DOHH2 (cell line): ENCODE data around the gene DNAH7.

Experiments
- H3F3A ChIP-seq: fragments of 200-600 bp; sonication (generic), shearing (Covaris generic); 2 replicates; pipeline ENCODE4 v1.6.0; 2016; ENCODE audit warnings: antibody characterized with exemption, mild to moderate bottlenecking; ENCODE audit not compliant: control insufficient read depth, insufficient read depth
- H3K27ac ChIP-seq: fragments of 200-600 bp; sonication (generic); 2 replicates; pipeline ENCODE4 v1.5.1; 2014; ENCODE audit warnings: low read depth, mild to moderate bottlenecking, low read length, moderate library complexity
- H3K27me3 ChIP-seq: fragments of 200-600 bp; sonication (generic); 2 replicates; pipeline ENCODE4 v1.6.1; 2014; ENCODE audit warnings: mild to moderate bottlenecking, low read length, mixed read lengths; ENCODE audit not compliant: control insufficient read depth
- H3K36me3 ChIP-seq: fragments of 200-600 bp; sonication (generic); 2 replicates; pipeline ENCODE4 v1.6.1; 2014; ENCODE audit warnings: mild to moderate bottlenecking, low read length, moderate library complexity, mixed read lengths; ENCODE audit not compliant: control insufficient read depth
- H3K4me1 ChIP-seq: fragments of 200-600 bp; sonication (generic); 2 replicates; pipeline ENCODE4 v1.6.1; 2014; ENCODE audit warnings: mild to moderate bottlenecking, low read length, mixed read lengths; ENCODE audit not compliant: control insufficient read depth
- H3K4me2 ChIP-seq: fragments of 200-600 bp; sonication (generic); 2 replicates; pipeline ENCODE4 v1.6.0; 2014; ENCODE audit warnings: mild to moderate bottlenecking, low read length, moderate library complexity
- H3K4me3 ChIP-seq: fragments of 200-600 bp; sonication (generic); 2 replicates; pipeline ENCODE4 v1.5.1; 2014; ENCODE audit warnings: mild to moderate bottlenecking, low read length, mixed read lengths
- H3K79me2 ChIP-seq: fragments of 200-600 bp; sonication (generic); 2 replicates; pipeline ENCODE4 v1.6.1; 2014; ENCODE audit warnings: mild to moderate bottlenecking, low read length, mixed read lengths; ENCODE audit not compliant: control insufficient read depth
- H3K9me2 ChIP-seq: fragments of 200-600 bp; sonication (generic); replicated peaks from 2 replicates; pipeline ENCODE4 v1.6.1; 2014; ENCODE audit warnings: mild to moderate bottlenecking, low read length, mixed read lengths; ENCODE audit not compliant: control insufficient read depth
- H3K9me3 ChIP-seq: fragments of 200-600 bp; sonication (generic); 2 replicates; pipeline ENCODE4 v1.6.1; 2014; ENCODE audit warnings: antibody characterized with exemption, low read length, mixed read lengths; ENCODE audit not compliant: control insufficient read depth, insufficient read depth
- H4K20me1 ChIP-seq: fragments of 200-600 bp; sonication (generic); 2 replicates; pipeline ENCODE4 v1.6.0; 2014; ENCODE audit warnings: low read depth, mild to moderate bottlenecking, antibody characterized with exemption, low read length, moderate library complexity; ENCODE audit not compliant: control insufficient read depth, insufficient read depth
- CTCF ChIP-seq: fragments of 200-600 bp; sonication (generic); IDR thresholded peaks from one replicate; pipeline ENCODE4 v1.5.1; 2014; ENCODE audit warnings: antibody characterized with exemption, mild to moderate bottlenecking, low read depth, low read length; ENCODE audit not compliant: poor library complexity, severe bottlenecking
- EZH2phosphoT487 ChIP-seq: fragments of 200-600 bp; sonication (generic); IDR thresholded peaks from 2 replicates; pipeline ENCODE4 v1.6.1; 2017; ENCODE audit warnings: borderline replicate concordance, mild to moderate bottlenecking, antibody characterized with exemption, low read length, moderate library complexity, mixed read lengths

Gene DNAH7

GRCh38 chr2:195818526-195818925, 250.1 kb downstream of the DNAH7 start:
- Histone ChIP-seq H3K4me1 (no peaks in the 10 kb centered on the region), H3K36me3 (no peaks in the 10 kb centered on the region), H3K27ac (no peak overlapping the region), H3K4me2 (no peak overlapping the region), H4K20me1 (no peaks in the 10 kb centered on the region), H3F3A (no peaks in the 10 kb centered on the region), H3K9me3 (no peaks in the 10 kb centered on the region), H3K27me3 (no peaks in the 10 kb centered on the region), H3K9me2 (no peaks in the 10 kb centered on the region), H3K79me2 (no peaks in the 10 kb centered on the region), H3K4me3 (no peak overlapping the region)
- no peak for TF ChIP-seq EZH2phosphoT487
- no peak for TF ChIP-seq CTCF

GRCh38 chr2:195818106-195818505, 250.5 kb downstream of the DNAH7 start:
- Histone ChIP-seq H3F3A (no peaks in the 10 kb centered on the region), H3K9me3 (no peaks in the 10 kb centered on the region)

GRCh38 chr2:195815083-195815482, 253.6 kb downstream of the DNAH7 start:
- H3K4me2 ChIP-seq, result no peak overlapping the region
- H3K4me1 ChIP-seq, result no peaks in the 10 kb centered on the region
- no peaks in the 10 kb centered on the region for H3K9me2 ChIP-seq
- no peak overlapping the region for H3K4me3 ChIP-seq
- no peaks in the 10 kb centered on the region for H3K79me2 ChIP-seq
- no peak overlapping the region for H3K27ac ChIP-seq
- H4K20me1 ChIP-seq, result no peaks in the 10 kb centered on the region
- H3F3A ChIP-seq, result no peaks in the 10 kb centered on the region
- no peaks in the 10 kb centered on the region for H3K36me3 ChIP-seq
- H3K27me3 ChIP-seq, result no peaks in the 10 kb centered on the region
- TF ChIP-seq CTCF, result no peak
- no peak for TF ChIP-seq EZH2phosphoT487
- H3K9me3 ChIP-seq, result no peaks in the 10 kb centered on the region

More at GRCh38 chr2:195818106-195818505, 250.5 kb downstream of the DNAH7 start:
- Histone ChIP-seq H3K27me3 (no peaks in the 10 kb centered on the region), H3K36me3 (no peaks in the 10 kb centered on the region), H3K9me2 (no peaks in the 10 kb centered on the region), H3K4me1 (no peaks in the 10 kb centered on the region), H3K79me2 (no peaks in the 10 kb centered on the region), H4K20me1 (no peaks in the 10 kb centered on the region), H3K27ac (no peak overlapping the region), H3K4me3 (no peak overlapping the region), H3K4me2 (no peak overlapping the region)
- no peak for TF ChIP-seq CTCF
- TF ChIP-seq EZH2phosphoT487, result no peak

- Histone ChIP-seq H3K79me2 (no peaks in the 10 kb centered on the region), H4K20me1 (no peaks in the 10 kb centered on the region), H3K4me2 (no peak overlapping the region), H3K4me3 (no peak overlapping the region), H3K36me3 (no peaks in the 10 kb centered on the region), H3F3A (no peaks in the 10 kb centered on the region), H3K27ac (no peak overlapping the region), H3K9me2 (no peaks in the 10 kb centered on the region), H3K27me3 (no peaks in the 10 kb centered on the region), H3K4me1 (no peaks in the 10 kb centered on the region), H3K9me3 (no peaks in the 10 kb centered on the region)
- TF ChIP-seq CTCF, result no peak
- TF ChIP-seq EZH2phosphoT487, result no peak
Measured at GRCh38 chr2:195813421-195813820, 255.2 kb downstream of the DNAH7 start.
